Keratinocyte (primary cell): ENCODE measurements around the gene LRRFIP2. TPM values are rescaled to one million over a fixed set of nuclear protein-coding genes. Genes with fewer than 3 reads are reported as not detected.

Experiments used
- DNase-seq: peaks from one replicate; pipeline ENCODE4 v3.0.0-alpha.2; 2011; ENCODE audit warnings: low read depth, missing footprints, low spot score
- FAIRE-seq: peaks from 2 replicates; lab custom pipeline; 2011; peaks lifted over from hg19 to GRCh38; lab: Jason Lieb, UNC
- H2AFZ ChIP-seq: 2 replicates; pipeline ENCODE4 v1.6.0; 2012; ENCODE audit warnings: low read length, control low read depth, inconsistent platforms; ENCODE audit not compliant: control insufficient read depth
- H3K27ac ChIP-seq: 2 replicates; pipeline ENCODE4 v1.5.1; 2011; ENCODE audit warnings: low read length; ENCODE audit not compliant: control insufficient read depth, insufficient read depth
- H3K27me3 ChIP-seq: 3 replicates; pipeline ENCODE4 v1.6.0; 2011; ENCODE audit warnings: low read length; ENCODE audit not compliant: control insufficient read depth, insufficient read depth; ENCODE audit errors: extremely low read depth
- H3K36me3 ChIP-seq, 2 experiments: 2 replicates in 1 of 2; 3 replicates in 1 of 2; pipeline ENCODE4 v1.5.1; 2011; ENCODE audit warnings: low read length in 2 of 2, mild to moderate bottlenecking in 1 of 2; ENCODE audit not compliant: control insufficient read depth in 2 of 2, insufficient read depth in 2 of 2; ENCODE audit errors: extremely low read depth in 1 of 2
- H3K4me1 ChIP-seq: 3 replicates; pipeline ENCODE4 v1.5.1; 2011; ENCODE audit warnings: low read length; ENCODE audit not compliant: control insufficient read depth, insufficient read depth; ENCODE audit errors: extremely low read depth
- H3K4me2 ChIP-seq: 3 replicates; pipeline ENCODE4 v1.6.0; 2011; ENCODE audit warnings: low read depth, low read length; ENCODE audit not compliant: control insufficient read depth, insufficient read depth; ENCODE audit errors: extremely low read depth
- H3K4me3 ChIP-seq, 3 experiments: fragments of 200-600 bp in 1 of 3; sonication (generic) in 1 of 3; 2 replicates in 2 of 3; 3 replicates in 1 of 3; pipeline ENCODE4 v1.5.1; 2011 to 2016; ENCODE audit warnings: low read length in 3 of 3, mild to moderate bottlenecking in 3 of 3, control low read depth in 2 of 3, inconsistent platforms in 1 of 3, low read depth in 1 of 3, mixed read lengths in 1 of 3, mixed run types in 1 of 3, moderate library complexity in 1 of 3; ENCODE audit not compliant: control insufficient read depth in 2 of 3, insufficient read depth in 2 of 3; ENCODE audit errors: extremely low read depth in 1 of 3
- H3K79me2 ChIP-seq: 2 replicates; pipeline ENCODE4 v1.6.0; 2012; ENCODE audit warnings: low read length; ENCODE audit not compliant: control insufficient read depth, insufficient read depth
- H3K9ac ChIP-seq: 3 replicates; pipeline ENCODE4 v1.6.0; 2011; ENCODE audit warnings: low read length; ENCODE audit not compliant: control insufficient read depth, insufficient read depth; ENCODE audit errors: extremely low read depth
- H3K9me1 ChIP-seq: 3 replicates; pipeline ENCODE4 v1.6.0; 2011; ENCODE audit warnings: low read length; ENCODE audit not compliant: control insufficient read depth, insufficient read depth; ENCODE audit errors: extremely low read depth
- H3K9me3 ChIP-seq: 2 replicates; pipeline ENCODE4 v1.5.1; 2012; ENCODE audit warnings: low read depth, low read length; ENCODE audit not compliant: control insufficient read depth
- H4K20me1 ChIP-seq: 3 replicates; pipeline ENCODE4 v1.6.0; 2011; ENCODE audit warnings: low read length; ENCODE audit not compliant: control insufficient read depth, insufficient read depth; ENCODE audit errors: extremely low read depth
- EZH2 ChIP-seq: IDR thresholded peaks from one replicate; pipeline ENCODE4 v1.6.1; 2012; ENCODE audit warnings: inconsistent platforms, mild to moderate bottlenecking, low read length, moderate library complexity
- dilution Hi-C: fragments of 300-500 bp; cut with MboI; formaldehyde crosslinking; loops from one replicate; pipeline ENCODE4 v1.7.0; 2020; ENCODE audit warnings: low sequenced_read_pairs; ENCODE audit not compliant: extremely low pct_ligation_motif_present
- polyA plus RNA-seq, 5 experiments: library from polyadenylated mRNA; depleted of rRNA in 3 of 5; stranded (reverse) in 3 of 5; stranded (forward) in 1 of 5; unstranded in 1 of 5; fragments of >200 nt; gene quantifications; 1 replicate in 1 of 5; 2 replicates in 3 of 5; 3 replicates in 1 of 5; pipeline versions ENCODE4 v1.2.1 to v1.2.3, GENCODE V29; 2011 to 2012; ENCODE audit warnings: missing spikeins in 2 of 5, low read depth in 1 of 5, low replicate concordance in 1 of 5
- TF ChIP-seq, protein P1 (sequence below), 3 experiments: IDR thresholded peaks in 1 of 3; conservative IDR thresholded peaks in 1 of 3; optimal IDR thresholded peaks in 1 of 3; 2 replicates in 2 of 3; 3 replicates in 1 of 3; pipeline versions ENCODE3 to v1.5.1; 2011; ENCODE audit warnings: low read length in 3 of 3, mild to moderate bottlenecking in 3 of 3, moderate library complexity in 2 of 3, control low read depth in 1 of 3, inconsistent platforms in 1 of 3; ENCODE audit not compliant: insufficient read depth in 2 of 3; ENCODE audit errors: extremely low read depth in 1 of 3

LRRFIP2 gene
- polyA plus RNA-seq, 1 donor (not counting 4 experiments of a cell fraction or from before 2014, with no cell fraction given): 70.3 TPM

- Histone ChIP-seq H3K4me1 (no peaks in the 10 kb centered on the region), H3K27me3 (no peaks in the 10 kb centered on the region), H3K79me2 (no peaks in the 10 kb centered on the region), H4K20me1 (no peaks in the 10 kb centered on the region), H2AFZ (no peak overlapping the region), H3K9ac (no peak overlapping the region), H3K9me3 (no peaks in the 10 kb centered on the region), H3K27ac (no peak overlapping the region), H3K9me1 (no peaks in the 10 kb centered on the region), H3K36me3 (peaks cover 30 to 43% of the 10 kb centered on the region in 2 experiments), H3K4me2 (no peak overlapping the region), H3K4me3 (no peak overlapping the region)
- DNase-seq (no peak), FAIRE-seq (no peak)
- no peak for TF ChIP-seq EZH2
- TF ChIP-seq, protein P1, sequence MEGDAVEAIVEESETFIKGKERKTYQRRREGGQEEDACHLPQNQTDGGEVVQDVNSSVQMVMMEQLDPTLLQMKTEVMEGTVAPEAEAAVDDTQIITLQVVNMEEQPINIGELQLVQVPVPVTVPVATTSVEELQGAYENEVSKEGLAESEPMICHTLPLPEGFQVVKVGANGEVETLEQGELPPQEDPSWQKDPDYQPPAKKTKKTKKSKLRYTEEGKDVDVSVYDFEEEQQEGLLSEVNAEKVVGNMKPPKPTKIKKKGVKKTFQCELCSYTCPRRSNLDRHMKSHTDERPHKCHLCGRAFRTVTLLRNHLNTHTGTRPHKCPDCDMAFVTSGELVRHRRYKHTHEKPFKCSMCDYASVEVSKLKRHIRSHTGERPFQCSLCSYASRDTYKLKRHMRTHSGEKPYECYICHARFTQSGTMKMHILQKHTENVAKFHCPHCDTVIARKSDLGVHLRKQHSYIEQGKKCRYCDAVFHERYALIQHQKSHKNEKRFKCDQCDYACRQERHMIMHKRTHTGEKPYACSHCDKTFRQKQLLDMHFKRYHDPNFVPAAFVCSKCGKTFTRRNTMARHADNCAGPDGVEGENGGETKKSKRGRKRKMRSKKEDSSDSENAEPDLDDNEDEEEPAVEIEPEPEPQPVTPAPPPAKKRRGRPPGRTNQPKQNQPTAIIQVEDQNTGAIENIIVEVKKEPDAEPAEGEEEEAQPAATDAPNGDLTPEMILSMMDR (optimal IDR thresholded peaks at IDR 0.05 in 1 of 3, IDR thresholded peaks at IDR 0.05 in 1 of 3, conservative IDR thresholded peaks at IDR 0.05 in 1 of 3; ENCODE audit: extremely low read depth in 1 of 3, insufficient read depth in 2 of 3, low read length in 3 of 3): no peak
- dilution Hi-C loops: no loop called here
Measured at GRCh38 chr3:37054370-37054769, 120.0 kb downstream of the LRRFIP2 start.

GRCh38 chr3:37053753-37054152, 120.6 kb downstream of the LRRFIP2 start:
- DNase-seq (no peak), FAIRE-seq (no peak)
- H2AFZ ChIP-seq: no peak overlapping the region
- no peak overlapping the region for H3K27ac ChIP-seq
- H3K4me3 ChIP-seq: no peak overlapping the region
- no peaks in the 10 kb centered on the region for H3K4me1 ChIP-seq
- H3K36me3 ChIP-seq: peaks cover 34 to 47% of the 10 kb centered on the region in 2 experiments
- no peaks in the 10 kb centered on the region for H3K79me2 ChIP-seq
- no peaks in the 10 kb centered on the region for H4K20me1 ChIP-seq
- dilution Hi-C loops: no loop called here
- H3K9me1 ChIP-seq: no peaks in the 10 kb centered on the region
- no peaks in the 10 kb centered on the region for H3K9me3 ChIP-seq
- TF ChIP-seq, protein P1 (optimal IDR thresholded peaks at IDR 0.05 in 1 of 3, IDR thresholded peaks at IDR 0.05 in 1 of 3, conservative IDR thresholded peaks at IDR 0.05 in 1 of 3; ENCODE audit: extremely low read depth in 1 of 3, insufficient read depth in 2 of 3, low read length in 3 of 3): no peak
- no peak for TF ChIP-seq EZH2
- no peaks in the 10 kb centered on the region for H3K27me3 ChIP-seq
- no peak overlapping the region for H3K9ac ChIP-seq
- no peak overlapping the region for H3K4me2 ChIP-seq
